Mesendoderm (in vitro differentiated cells): ENCODE results near the gene CEP41.

Experiments used
- DNase-seq: peaks from one replicate; pipeline ENCODE4 v3.0.0; 2013
- H2AK5ac ChIP-seq: 2 replicates; pipeline ENCODE4 v1.6.1; 2013; ENCODE audit warnings: low read length, inconsistent platforms
- H2BK120ac ChIP-seq: 2 replicates; pipeline ENCODE4 v1.6.1; 2013; ENCODE audit warnings: low read depth, mild to moderate bottlenecking, low read length, moderate library complexity, mixed read lengths
- H2BK15ac ChIP-seq: replicated peaks from 2 replicates; pipeline ENCODE4 v1.6.1; 2013; ENCODE audit warnings: low read depth, mild to moderate bottlenecking, moderate library complexity
- H2BK5ac ChIP-seq: 2 replicates; pipeline ENCODE4 v1.6.1; 2013; ENCODE audit warnings: low read length, inconsistent platforms
- H3K18ac ChIP-seq: 2 replicates; pipeline ENCODE4 v1.6.1; 2013; ENCODE audit warnings: mild to moderate bottlenecking, low read length, mixed read lengths
- H3K23ac ChIP-seq: one replicate; pipeline ENCODE4 v1.6.1; 2013; ENCODE audit warnings: low read length
- H3K27ac ChIP-seq: 2 replicates; pipeline ENCODE4 v1.5.1; 2013; ENCODE audit warnings: low read depth, mild to moderate bottlenecking, inconsistent platforms, low read length, moderate library complexity
- H3K27me3 ChIP-seq: 2 replicates; pipeline ENCODE4 v1.6.1; 2013; ENCODE audit warnings: low read length, control low read depth, mild to moderate bottlenecking, inconsistent platforms; ENCODE audit not compliant: insufficient read depth, poor library complexity
- H3K36me3 ChIP-seq: 2 replicates; pipeline ENCODE4 v1.6.1; 2013; ENCODE audit warnings: low read length, inconsistent platforms; ENCODE audit not compliant: control insufficient read depth, insufficient read depth
- H3K4ac ChIP-seq: one replicate; pipeline ENCODE4 v1.6.1; 2013; ENCODE audit warnings: low read depth, mild to moderate bottlenecking, low read length, moderate library complexity
- H3K4me1 ChIP-seq: 2 replicates; pipeline ENCODE4 v1.6.1; 2013; ENCODE audit warnings: low read depth, low read length, inconsistent platforms; ENCODE audit not compliant: control insufficient read depth
- H3K4me2 ChIP-seq: 2 replicates; pipeline ENCODE4 v1.6.1; 2013; ENCODE audit warnings: low read length
- H3K4me3 ChIP-seq: 2 replicates; pipeline ENCODE4 v1.5.1; 2013; ENCODE audit warnings: mild to moderate bottlenecking, low read length
- H3K56ac ChIP-seq: one replicate; pipeline ENCODE4 v1.6.1; 2013; ENCODE audit warnings: low read length
- H3K79me1 ChIP-seq: 2 replicates; pipeline ENCODE4 v1.6.1; 2013; ENCODE audit warnings: low read length, inconsistent platforms
- H3K79me2 ChIP-seq: 2 replicates; pipeline ENCODE4 v1.6.1; 2013; ENCODE audit warnings: mild to moderate bottlenecking, low read length; ENCODE audit not compliant: control insufficient read depth, insufficient read depth
- H3K9ac ChIP-seq: 2 replicates; pipeline ENCODE4 v1.6.1; 2013; ENCODE audit warnings: low read length, inconsistent platforms
- H4K5ac ChIP-seq: one replicate; pipeline ENCODE4 v1.6.1; 2013; ENCODE audit warnings: low read length
- H4K8ac ChIP-seq: one replicate; pipeline ENCODE4 v1.6.1; 2013; ENCODE audit warnings: low read depth, mild to moderate bottlenecking, control low read depth, low read length, moderate library complexity
- whole genome bisulfite sequencing: extraction: QIAGEN DNeasy Blood & Tissue Kit; methylation state at CpG from one replicate; pipeline ENCODE4 v1.1.7; 2013; ENCODE audit warnings: low lambda C conversion rate, missing lambda C conversion rate; ENCODE audit not compliant: insufficient coverage; ENCODE audit errors: extremely low coverage; 5-methylcytosine and 5-hydroxymethylcytosine counted together

Gene CEP41

DNA sequence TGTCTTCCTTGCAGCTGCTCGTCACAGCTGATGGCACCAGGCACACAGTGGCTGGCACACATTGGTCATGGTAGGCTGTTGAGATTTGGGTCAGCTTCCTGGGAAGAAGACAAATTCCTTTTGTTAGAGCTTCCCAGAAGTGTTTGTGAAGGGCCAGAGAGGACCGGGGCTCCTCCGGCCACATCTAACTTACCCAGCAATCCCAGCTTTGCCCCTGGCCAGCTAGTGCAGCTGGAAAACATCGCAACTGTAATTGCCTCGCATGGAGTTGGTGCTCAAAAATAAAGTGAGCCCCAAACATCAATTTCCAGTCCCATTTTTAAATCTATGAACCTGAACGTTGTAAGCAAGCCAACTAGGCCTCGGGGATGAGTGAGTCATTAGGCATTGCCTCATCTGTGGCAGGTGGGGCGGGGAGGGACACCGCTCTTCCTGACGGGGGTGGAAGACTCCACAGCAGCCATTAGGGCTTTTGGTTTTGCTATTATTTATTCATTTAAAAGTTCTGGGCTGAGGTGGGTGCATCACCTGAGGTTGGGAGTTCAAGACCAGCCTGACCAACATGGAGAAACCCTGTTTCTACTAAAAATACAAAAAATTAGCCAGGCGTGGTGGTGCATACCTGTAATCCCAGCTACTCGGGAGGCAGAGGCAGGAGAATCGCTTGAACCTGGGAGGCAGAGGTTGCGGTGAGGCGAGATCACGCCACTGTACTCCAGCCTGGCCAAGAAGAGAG is 83.8 kb downstream of the CEP41 start:
- no peaks in the 10 kb centered on the region for H3K36me3 ChIP-seq
- peak overlapping the region; percentile 46 for H3K18ac ChIP-seq
- no peaks in the 10 kb centered on the region for H3K79me2 ChIP-seq
- no peak overlapping the region for H4K8ac ChIP-seq
- no CpG with 5 or more reads among the region's 16 CpGs for WGBS
- no peak overlapping the region for H2BK15ac ChIP-seq
- peak overlapping the region; percentile 82 for H2BK5ac ChIP-seq
- no peaks in the 10 kb centered on the region for H3K27me3 ChIP-seq
- peak; percentile 64 for DNase-seq
- H3K23ac ChIP-seq: no peak overlapping the region
- peak overlapping the region; percentile 22 for H3K9ac ChIP-seq
- no peak overlapping the region for H3K4ac ChIP-seq
- H3K4me1 ChIP-seq: peaks cover 6% of the 10 kb centered on the region
- peak overlapping the region; percentile 92 for H3K27ac ChIP-seq
- peak overlapping the region; percentile 77 for H3K56ac ChIP-seq
- H3K4me3 ChIP-seq: no peak overlapping the region
- peak overlapping the region; percentile 55 for H2BK120ac ChIP-seq
- peak overlapping the region; percentile 29 for H4K5ac ChIP-seq
- no peak overlapping the region for H3K4me2 ChIP-seq
- no peak overlapping the region for H2AK5ac ChIP-seq
- no peaks in the 10 kb centered on the region for H3K79me1 ChIP-seq

- H2AK5ac ChIP-seq: no peak overlapping the region
- no peak overlapping the region for H3K4me3 ChIP-seq
- no CpG with 5 or more reads among the region's 9 CpGs for WGBS
Observed at GRCh38 chr7:130356121-130356875, 84.5 kb downstream of the CEP41 start.

DNA sequence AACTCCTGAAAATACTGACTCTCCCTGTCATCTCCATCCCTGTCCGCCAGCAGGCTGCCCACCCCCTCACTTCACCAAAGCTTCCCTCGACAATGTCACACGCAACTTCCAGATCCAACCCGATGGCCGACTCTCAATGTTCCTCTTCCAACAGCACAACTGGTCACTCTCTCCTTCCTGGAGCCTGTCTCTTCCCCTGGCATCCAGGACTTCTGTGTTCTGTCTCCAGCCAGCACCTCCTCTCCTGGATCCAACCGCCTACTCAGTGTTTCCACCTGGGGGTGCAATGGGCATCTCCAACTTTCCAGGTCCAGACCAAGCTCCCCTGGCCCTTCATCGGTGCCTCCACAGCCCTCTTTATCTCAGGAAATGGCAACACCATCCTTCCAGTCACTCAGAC is 87.6 kb downstream of the CEP41 start:
- H3K9ac ChIP-seq: no peak overlapping the region
- no peak overlapping the region for H3K4me3 ChIP-seq
- no peaks in the 10 kb centered on the region for H3K36me3 ChIP-seq
- H3K27ac ChIP-seq: no peak overlapping the region
- peaks cover 11% of the 10 kb centered on the region for H3K4me1 ChIP-seq
- H3K27me3 ChIP-seq: no peaks in the 10 kb centered on the region
- no peak overlapping the region for H2BK5ac ChIP-seq
- H2BK15ac ChIP-seq: no peak overlapping the region
- H2BK120ac ChIP-seq: no peak overlapping the region
- no peak overlapping the region for H4K8ac ChIP-seq
- H3K4me2 ChIP-seq: no peak overlapping the region
- H3K56ac ChIP-seq: no peak overlapping the region
- H3K4ac ChIP-seq: no peak overlapping the region
- H3K79me2 ChIP-seq: no peaks in the 10 kb centered on the region
- H3K79me1 ChIP-seq: no peaks in the 10 kb centered on the region
- peak; percentile 42 for DNase-seq
- H4K5ac ChIP-seq: no peak overlapping the region
- H3K18ac ChIP-seq: no peak overlapping the region
- H3K23ac ChIP-seq: no peak overlapping the region
- no CpG with 5 or more reads among the region's 7 CpGs for WGBS
- no peak overlapping the region for H2AK5ac ChIP-seq

More at GRCh38 chr7:130356121-130356875, 84.5 kb downstream of the CEP41 start:
- Histone ChIP-seq H2BK15ac (no peak overlapping the region), H2BK120ac (peak overlapping the region; percentile 55), H3K27me3 (no peaks in the 10 kb centered on the region), H3K36me3 (no peaks in the 10 kb centered on the region), H4K8ac (no peak overlapping the region), H3K4me2 (no peak overlapping the region), H3K9ac (peak overlapping the region; percentile 22), H3K56ac (peak overlapping the region; percentile 77), H3K27ac (peak overlapping the region; percentile 92), H3K23ac (no peak overlapping the region), H3K79me2 (no peaks in the 10 kb centered on the region), H3K18ac (peak overlapping the region; percentile 46), H2BK5ac (peak overlapping the region; percentile 82), H3K79me1 (no peaks in the 10 kb centered on the region), H3K4me1 (peaks cover 6% of the 10 kb centered on the region), H4K5ac (peak overlapping the region; percentile 29), H3K4ac (no peak overlapping the region)
- DNase-seq: peak; percentile 99

DNA sequence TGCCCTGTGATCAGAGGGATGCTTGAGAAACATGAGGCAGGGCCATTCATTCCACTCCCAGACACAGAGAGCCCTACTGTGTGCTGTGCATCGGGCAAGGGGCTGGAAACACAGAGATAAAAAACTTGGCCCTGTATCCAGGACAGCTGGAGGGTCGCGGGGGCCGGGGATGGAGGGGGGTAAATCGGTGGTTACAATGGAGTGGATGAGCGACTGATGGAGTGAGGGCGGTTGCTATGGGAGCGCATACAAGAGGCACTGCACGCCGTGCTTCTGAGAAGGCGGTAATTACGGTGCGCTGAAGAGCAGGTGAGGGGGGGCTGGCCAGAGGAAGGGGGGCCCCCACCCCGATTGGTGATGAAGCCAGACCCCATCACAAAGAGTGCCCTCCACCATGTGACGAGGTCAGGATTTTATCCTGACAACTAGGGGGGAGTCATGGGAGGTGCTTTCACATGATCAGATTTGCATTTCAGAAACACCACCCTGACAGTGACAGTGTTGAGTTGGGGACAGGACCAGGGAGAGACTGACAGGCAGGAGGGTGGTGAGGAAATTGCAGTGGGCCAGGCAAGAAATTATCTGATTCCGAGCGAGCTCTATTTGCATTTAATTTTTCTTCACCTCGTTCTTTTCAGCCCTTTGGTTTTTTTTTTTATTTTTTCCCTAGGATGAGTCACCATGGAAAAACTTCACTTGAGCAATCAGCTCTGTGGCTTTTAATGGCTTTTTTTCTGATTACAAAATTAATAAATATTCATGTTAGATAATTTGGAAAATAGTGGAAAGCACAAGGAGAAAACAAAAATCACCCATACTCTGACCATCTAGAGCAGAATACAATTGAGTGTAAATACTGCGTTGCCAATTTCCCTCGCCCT is 88.4 kb downstream of the CEP41 start:
- Histone ChIP-seq H3K79me2 (no peaks in the 10 kb centered on the region), H3K18ac (no peak overlapping the region), H2BK15ac (no peak overlapping the region), H3K4me1 (peaks cover 11% of the 10 kb centered on the region), H4K5ac (no peak overlapping the region), H3K4me2 (no peak overlapping the region), H3K4ac (no peak overlapping the region), H3K56ac (no peak overlapping the region), H3K23ac (no peak overlapping the region), H3K79me1 (no peaks in the 10 kb centered on the region), H3K27ac (no peak overlapping the region), H3K36me3 (no peaks in the 10 kb centered on the region), H2AK5ac (no peak overlapping the region), H3K9ac (no peak overlapping the region), H4K8ac (no peak overlapping the region), H3K4me3 (no peak overlapping the region), H2BK5ac (no peak overlapping the region), H3K27me3 (no peaks in the 10 kb centered on the region), H2BK120ac (no peak overlapping the region)
- no CpG with 5 or more reads among the region's 20 CpGs for WGBS
- DNase-seq: no peak

DNA sequence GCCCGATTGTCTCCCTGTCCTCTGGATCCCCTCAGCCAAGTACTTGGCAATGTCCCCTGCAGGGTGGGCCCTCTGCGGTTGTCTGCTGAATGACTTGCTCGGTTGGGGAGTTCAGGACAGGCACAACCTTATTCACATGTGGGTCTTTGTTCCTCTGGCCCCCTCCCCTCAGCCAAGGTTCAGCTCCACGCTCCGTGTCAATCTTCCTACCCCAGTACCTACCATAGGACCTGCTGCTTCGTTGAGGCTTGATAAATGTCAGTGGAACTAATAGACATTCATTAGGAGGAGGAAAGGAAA is 89.1 kb downstream of the CEP41 start:
- Histone ChIP-seq H3K18ac (no peak overlapping the region), H3K79me2 (no peaks in the 10 kb centered on the region), H3K36me3 (no peaks in the 10 kb centered on the region), H3K27me3 (no peaks in the 10 kb centered on the region), H4K8ac (no peak overlapping the region), H4K5ac (no peak overlapping the region), H3K4ac (no peak overlapping the region), H3K4me3 (no peak overlapping the region), H3K56ac (no peak overlapping the region), H2BK120ac (no peak overlapping the region), H3K79me1 (no peaks in the 10 kb centered on the region), H2AK5ac (no peak overlapping the region), H2BK5ac (no peak overlapping the region), H3K27ac (no peak overlapping the region), H3K9ac (no peak overlapping the region), H3K23ac (no peak overlapping the region), H2BK15ac (no peak overlapping the region), H3K4me2 (no peak overlapping the region), H3K4me1 (peaks cover 11% of the 10 kb centered on the region)
- no peak for DNase-seq
- WGBS: no CpG with 5 or more reads among the region's 6 CpGs
